HEK293 (cell line): Measurements from ENCODE around the gene KRT36.

Source experiments
- CTCF ChIA-PET: fragments of 350-600 bp; formaldehyde crosslinking; extraction: SDS; loops from one replicate; lab custom pipeline; 2021; ENCODE audit warnings: antibody characterized with exemption; lab: Yijun Ruan, JAX
- POLR2A ChIA-PET: fragments of 300-600 bp; formaldehyde crosslinking; extraction: SDS; loops from one replicate; lab custom pipeline; 2020; ENCODE audit warnings: antibody characterized with exemption, inconsistent platforms; lab: Yijun Ruan, JAX
- H3K27ac ChIP-seq: fragments of 200-500 bp; sonication (Bioruptor generic); 2 replicates; pipeline ENCODE4 v1.5.1; 2014; ENCODE audit warnings: low read depth, low read length, control low read depth, inconsistent platforms; ENCODE audit errors: extremely low read depth
- H3K36me3 ChIP-seq, 2 experiments: fragments of 200-500 bp in 1 of 2; sonication (Bioruptor generic) in 1 of 2; 1 replicate in 1 of 2; 2 replicates in 1 of 2; pipeline ENCODE4 v1.5.1; 2014 to 2017; ENCODE audit warnings: inconsistent platforms in 2 of 2, low read length in 2 of 2; ENCODE audit not compliant: control insufficient read depth in 2 of 2, insufficient read depth in 1 of 2
- H3K4me1 ChIP-seq: fragments of 200-500 bp; sonication (Bioruptor generic); 2 replicates; pipeline ENCODE4 v1.5.1; 2014; ENCODE audit warnings: mild to moderate bottlenecking, low read length, inconsistent platforms; ENCODE audit not compliant: control insufficient read depth, insufficient read depth
- H3K4me3 ChIP-seq: 2 replicates; pipeline ENCODE4 v1.5.1; 2011; ENCODE audit warnings: low read depth, mild to moderate bottlenecking, control low read depth, low read length, moderate library complexity
- H3K9me3 ChIP-seq: fragments of 200-500 bp; sonication (Bioruptor generic); 2 replicates; pipeline ENCODE4 v1.5.1; 2014; ENCODE audit warnings: low read depth, low read length, inconsistent platforms; ENCODE audit not compliant: control insufficient read depth, insufficient read depth
- SCRT2 ChIP-seq: fragments of 450-650 bp; formaldehyde crosslinking; IDR thresholded peaks from 2 replicates; pipeline ENCODE4 v1.5.1; 2016; ENCODE audit warnings: missing biosample characterization, missing genetic modification characterization
- ZBTB7A ChIP-seq: fragments of 450-650 bp; formaldehyde crosslinking; IDR thresholded peaks from 2 replicates; pipeline ENCODE4 v1.5.1; 2016; ENCODE audit warnings: low read depth, missing biosample characterization, missing genetic modification characterization
- ZNF114 ChIP-seq: fragments of 450-650 bp; formaldehyde crosslinking; IDR thresholded peaks from 2 replicates; pipeline ENCODE4 v1.5.0; 2017; ENCODE audit warnings: missing biosample characterization, missing genetic modification characterization
- ZNF155 ChIP-seq: fragments of 450-650 bp; formaldehyde crosslinking; IDR thresholded peaks from 2 replicates; pipeline ENCODE4 v1.5.1; 2016; ENCODE audit warnings: missing biosample characterization, missing genetic modification characterization
- ZNF248 ChIP-seq: fragments of 450-650 bp; formaldehyde crosslinking; IDR thresholded peaks from 2 replicates; pipeline ENCODE4 v1.5.1; 2017; ENCODE audit warnings: missing biosample characterization, missing genetic modification characterization
- ZNF416 ChIP-seq: fragments of 450-650 bp; formaldehyde crosslinking; IDR thresholded peaks from 2 replicates; pipeline ENCODE4 v1.5.1; 2016; ENCODE audit warnings: missing biosample characterization, missing genetic modification characterization
- ZNF707 ChIP-seq: fragments of 450-650 bp; formaldehyde crosslinking; IDR thresholded peaks from 2 replicates; pipeline ENCODE4 v1.5.1; 2016; ENCODE audit warnings: missing biosample characterization, missing genetic modification characterization
- ZNF768 ChIP-seq: fragments of 450-650 bp; formaldehyde crosslinking; IDR thresholded peaks from 2 replicates; pipeline ENCODE4 v1.5.1; 2018; ENCODE audit warnings: missing biosample characterization, mild to moderate bottlenecking, missing genetic modification characterization
- ZNF777 ChIP-seq: fragments of 450-650 bp; formaldehyde crosslinking; IDR thresholded peaks from 2 replicates; pipeline ENCODE4 v1.5.1; 2017; ENCODE audit warnings: missing biosample characterization, missing genetic modification characterization, borderline replicate concordance
- TF ChIP-seq, protein P1 (sequence below): IDR thresholded peaks from 2 replicates; pipeline ENCODE4 v1.6.1; 2011; ENCODE audit warnings: mild to moderate bottlenecking, low read depth, low read length, borderline replicate concordance
- TF ChIP-seq, protein P2 (sequence below): fragments of 450-650 bp; formaldehyde crosslinking; IDR thresholded peaks from 2 replicates; pipeline ENCODE4 v1.5.1; 2016; ENCODE audit warnings: missing biosample characterization, missing genetic modification characterization
- TF ChIP-seq, protein P3 (sequence below): fragments of 450-650 bp; formaldehyde crosslinking; IDR thresholded peaks from 2 replicates; pipeline ENCODE4 v1.5.1; 2017; ENCODE audit warnings: missing biosample characterization, missing genetic modification characterization
- TF ChIP-seq, protein P4 (sequence below): fragments of 450-650 bp; formaldehyde crosslinking; conservative IDR thresholded peaks from 2 replicates; pipeline ENCODE4 v1.5.1; 2016; ENCODE audit warnings: low read depth, missing biosample characterization, missing genetic modification characterization
- TF ChIP-seq, protein P5 (sequence below): fragments of 450-650 bp; IDR thresholded peaks from 2 replicates; pipeline ENCODE4 v1.5.1; 2018; ENCODE audit warnings: missing biosample characterization, mild to moderate bottlenecking, missing genetic modification characterization
- TF ChIP-seq, protein P6 (sequence below): fragments of 450-650 bp; formaldehyde crosslinking; IDR thresholded peaks from 2 replicates; pipeline ENCODE4 v1.5.1; 2017; ENCODE audit warnings: missing biosample characterization, missing genetic modification characterization

KRT36 gene

DNA sequence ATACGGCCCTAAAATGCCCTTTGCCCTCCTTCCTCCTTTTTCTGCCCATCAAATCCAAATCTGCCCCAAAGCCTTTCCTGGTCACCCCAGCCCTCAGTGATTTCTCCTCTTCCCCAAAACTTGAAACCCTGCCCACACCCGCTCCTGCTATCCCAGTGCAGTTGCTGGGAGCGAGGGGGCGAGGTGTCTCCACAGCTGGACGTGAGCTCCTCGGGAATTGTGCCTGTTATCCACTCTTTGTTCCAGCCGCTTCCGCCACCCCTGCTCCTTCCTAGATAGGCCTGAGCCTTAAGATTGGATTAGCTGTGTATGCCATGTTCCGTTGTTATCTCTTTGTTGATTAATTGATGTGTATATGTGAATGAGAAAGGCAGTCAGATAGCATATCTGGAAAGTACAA is 6.2 kb downstream of the KRT36 start:
- H3K27ac ChIP-seq, result no peak overlapping the region
- POLR2A ChIA-PET, result no interaction called here
- no peak for TF ChIP-seq ZNF416 (tag by site-specific recombination)
- TF ChIP-seq ZBTB7A (tag by site-specific recombination), result no peak
- no peak for TF ChIP-seq ZNF777
- TF ChIP-seq ZNF768, result no peak
- TF ChIP-seq ZNF248 (tag by site-specific recombination), result no peak
- TF ChIP-seq, protein P1, sequence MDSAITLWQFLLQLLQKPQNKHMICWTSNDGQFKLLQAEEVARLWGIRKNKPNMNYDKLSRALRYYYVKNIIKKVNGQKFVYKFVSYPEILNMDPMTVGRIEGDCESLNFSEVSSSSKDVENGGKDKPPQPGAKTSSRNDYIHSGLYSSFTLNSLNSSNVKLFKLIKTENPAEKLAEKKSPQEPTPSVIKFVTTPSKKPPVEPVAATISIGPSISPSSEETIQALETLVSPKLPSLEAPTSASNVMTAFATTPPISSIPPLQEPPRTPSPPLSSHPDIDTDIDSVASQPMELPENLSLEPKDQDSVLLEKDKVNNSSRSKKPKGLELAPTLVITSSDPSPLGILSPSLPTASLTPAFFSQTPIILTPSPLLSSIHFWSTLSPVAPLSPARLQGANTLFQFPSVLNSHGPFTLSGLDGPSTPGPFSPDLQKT, result no peak
- TF ChIP-seq, protein P2, sequence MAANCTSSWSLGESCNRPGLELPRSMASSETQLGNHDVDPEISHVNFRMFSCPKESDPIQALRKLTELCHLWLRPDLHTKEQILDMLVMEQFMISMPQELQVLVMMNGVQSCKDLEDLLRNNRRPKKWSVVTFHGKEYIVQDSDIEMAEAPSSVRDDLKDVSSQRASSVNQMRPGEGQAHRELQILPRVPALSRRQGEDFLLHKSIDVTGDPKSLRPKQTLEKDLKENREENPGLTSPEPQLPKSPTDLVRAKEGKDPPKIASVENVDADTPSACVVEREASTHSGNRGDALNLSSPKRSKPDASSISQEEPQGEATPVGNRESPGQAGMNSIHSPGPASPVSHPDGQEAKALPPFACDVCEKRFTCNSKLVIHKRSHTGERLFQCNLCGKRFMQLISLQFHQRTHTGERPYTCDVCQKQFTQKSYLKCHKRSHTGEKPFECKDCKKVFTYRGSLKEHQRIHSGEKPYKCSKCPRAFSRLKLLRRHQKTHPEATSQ (tag by site-specific recombination), result no peak
- TF ChIP-seq SCRT2 (tag by site-specific recombination), result no peak
- TF ChIP-seq, protein P3, sequence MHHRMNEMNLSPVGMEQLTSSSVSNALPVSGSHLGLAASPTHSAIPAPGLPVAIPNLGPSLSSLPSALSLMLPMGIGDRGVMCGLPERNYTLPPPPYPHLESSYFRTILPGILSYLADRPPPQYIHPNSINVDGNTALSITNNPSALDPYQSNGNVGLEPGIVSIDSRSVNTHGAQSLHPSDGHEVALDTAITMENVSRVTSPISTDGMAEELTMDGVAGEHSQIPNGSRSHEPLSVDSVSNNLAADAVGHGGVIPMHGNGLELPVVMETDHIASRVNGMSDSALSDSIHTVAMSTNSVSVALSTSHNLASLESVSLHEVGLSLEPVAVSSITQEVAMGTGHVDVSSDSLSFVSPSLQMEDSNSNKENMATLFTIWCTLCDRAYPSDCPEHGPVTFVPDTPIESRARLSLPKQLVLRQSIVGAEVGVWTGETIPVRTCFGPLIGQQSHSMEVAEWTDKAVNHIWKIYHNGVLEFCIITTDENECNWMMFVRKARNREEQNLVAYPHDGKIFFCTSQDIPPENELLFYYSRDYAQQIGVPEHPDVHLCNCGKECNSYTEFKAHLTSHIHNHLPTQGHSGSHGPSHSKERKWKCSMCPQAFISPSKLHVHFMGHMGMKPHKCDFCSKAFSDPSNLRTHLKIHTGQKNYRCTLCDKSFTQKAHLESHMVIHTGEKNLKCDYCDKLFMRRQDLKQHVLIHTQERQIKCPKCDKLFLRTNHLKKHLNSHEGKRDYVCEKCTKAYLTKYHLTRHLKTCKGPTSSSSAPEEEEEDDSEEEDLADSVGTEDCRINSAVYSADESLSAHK, result no peak
- no peak for TF ChIP-seq ZNF114
- TF ChIP-seq, protein P4, sequence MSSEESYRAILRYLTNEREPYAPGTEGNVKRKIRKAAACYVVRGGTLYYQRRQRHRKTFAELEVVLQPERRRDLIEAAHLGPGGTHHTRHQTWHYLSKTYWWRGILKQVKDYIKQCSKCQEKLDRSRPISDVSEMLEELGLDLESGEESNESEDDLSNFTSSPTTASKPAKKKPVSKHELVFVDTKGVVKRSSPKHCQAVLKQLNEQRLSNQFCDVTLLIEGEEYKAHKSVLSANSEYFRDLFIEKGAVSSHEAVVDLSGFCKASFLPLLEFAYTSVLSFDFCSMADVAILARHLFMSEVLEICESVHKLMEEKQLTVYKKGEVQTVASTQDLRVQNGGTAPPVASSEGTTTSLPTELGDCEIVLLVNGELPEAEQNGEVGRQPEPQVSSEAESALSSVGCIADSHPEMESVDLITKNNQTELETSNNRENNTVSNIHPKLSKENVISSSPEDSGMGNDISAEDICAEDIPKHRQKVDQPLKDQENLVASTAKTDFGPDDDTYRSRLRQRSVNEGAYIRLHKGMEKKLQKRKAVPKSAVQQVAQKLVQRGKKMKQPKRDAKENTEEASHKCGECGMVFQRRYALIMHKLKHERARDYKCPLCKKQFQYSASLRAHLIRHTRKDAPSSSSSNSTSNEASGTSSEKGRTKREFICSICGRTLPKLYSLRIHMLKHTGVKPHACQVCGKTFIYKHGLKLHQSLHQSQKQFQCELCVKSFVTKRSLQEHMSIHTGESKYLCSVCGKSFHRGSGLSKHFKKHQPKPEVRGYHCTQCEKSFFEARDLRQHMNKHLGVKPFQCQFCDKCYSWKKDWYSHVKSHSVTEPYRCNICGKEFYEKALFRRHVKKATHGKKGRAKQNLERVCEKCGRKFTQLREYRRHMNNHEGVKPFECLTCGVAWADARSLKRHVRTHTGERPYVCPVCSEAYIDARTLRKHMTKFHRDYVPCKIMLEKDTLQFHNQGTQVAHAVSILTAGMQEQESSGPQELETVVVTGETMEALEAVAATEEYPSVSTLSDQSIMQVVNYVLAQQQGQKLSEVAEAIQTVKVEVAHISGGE (tag by site-specific recombination), result no peak
- no peak for TF ChIP-seq ZNF707
- TF ChIP-seq ZNF155 (tag by site-specific recombination), result no peak
- TF ChIP-seq, protein P5, sequence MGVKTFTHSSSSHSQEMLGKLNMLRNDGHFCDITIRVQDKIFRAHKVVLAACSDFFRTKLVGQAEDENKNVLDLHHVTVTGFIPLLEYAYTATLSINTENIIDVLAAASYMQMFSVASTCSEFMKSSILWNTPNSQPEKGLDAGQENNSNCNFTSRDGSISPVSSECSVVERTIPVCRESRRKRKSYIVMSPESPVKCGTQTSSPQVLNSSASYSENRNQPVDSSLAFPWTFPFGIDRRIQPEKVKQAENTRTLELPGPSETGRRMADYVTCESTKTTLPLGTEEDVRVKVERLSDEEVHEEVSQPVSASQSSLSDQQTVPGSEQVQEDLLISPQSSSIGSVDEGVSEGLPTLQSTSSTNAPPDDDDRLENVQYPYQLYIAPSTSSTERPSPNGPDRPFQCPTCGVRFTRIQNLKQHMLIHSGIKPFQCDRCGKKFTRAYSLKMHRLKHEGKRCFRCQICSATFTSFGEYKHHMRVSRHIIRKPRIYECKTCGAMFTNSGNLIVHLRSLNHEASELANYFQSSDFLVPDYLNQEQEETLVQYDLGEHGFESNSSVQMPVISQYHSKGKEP (tag by site-specific recombination), result no peak
- TF ChIP-seq, protein P6, sequence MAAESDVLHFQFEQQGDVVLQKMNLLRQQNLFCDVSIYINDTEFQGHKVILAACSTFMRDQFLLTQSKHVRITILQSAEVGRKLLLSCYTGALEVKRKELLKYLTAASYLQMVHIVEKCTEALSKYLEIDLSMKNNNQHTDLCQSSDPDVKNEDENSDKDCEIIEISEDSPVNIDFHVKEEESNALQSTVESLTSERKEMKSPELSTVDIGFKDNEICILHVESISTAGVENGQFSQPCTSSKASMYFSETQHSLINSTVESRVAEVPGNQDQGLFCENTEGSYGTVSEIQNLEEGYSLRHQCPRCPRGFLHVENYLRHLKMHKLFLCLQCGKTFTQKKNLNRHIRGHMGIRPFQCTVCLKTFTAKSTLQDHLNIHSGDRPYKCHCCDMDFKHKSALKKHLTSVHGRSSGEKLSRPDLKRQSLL (tag by site-specific recombination), result no peak
- no peak overlapping the region for H3K4me3 ChIP-seq
- no peaks in the 10 kb centered on the region for H3K9me3 ChIP-seq
- CTCF ChIA-PET, result interaction anchor here (1.0 to 6.1 kb wide), 3 partner anchors 65 to 161 kb away, joined by 3 to 39 read pairs (median 12); no protein-coding TSS in a partner anchor
- H3K4me1 ChIP-seq, result no peaks in the 10 kb centered on the region
- no peaks in the 10 kb centered on the region for H3K36me3 ChIP-seq
